ENCODE data around the gene CCDC154.

The CCDC154 gene

DNA sequence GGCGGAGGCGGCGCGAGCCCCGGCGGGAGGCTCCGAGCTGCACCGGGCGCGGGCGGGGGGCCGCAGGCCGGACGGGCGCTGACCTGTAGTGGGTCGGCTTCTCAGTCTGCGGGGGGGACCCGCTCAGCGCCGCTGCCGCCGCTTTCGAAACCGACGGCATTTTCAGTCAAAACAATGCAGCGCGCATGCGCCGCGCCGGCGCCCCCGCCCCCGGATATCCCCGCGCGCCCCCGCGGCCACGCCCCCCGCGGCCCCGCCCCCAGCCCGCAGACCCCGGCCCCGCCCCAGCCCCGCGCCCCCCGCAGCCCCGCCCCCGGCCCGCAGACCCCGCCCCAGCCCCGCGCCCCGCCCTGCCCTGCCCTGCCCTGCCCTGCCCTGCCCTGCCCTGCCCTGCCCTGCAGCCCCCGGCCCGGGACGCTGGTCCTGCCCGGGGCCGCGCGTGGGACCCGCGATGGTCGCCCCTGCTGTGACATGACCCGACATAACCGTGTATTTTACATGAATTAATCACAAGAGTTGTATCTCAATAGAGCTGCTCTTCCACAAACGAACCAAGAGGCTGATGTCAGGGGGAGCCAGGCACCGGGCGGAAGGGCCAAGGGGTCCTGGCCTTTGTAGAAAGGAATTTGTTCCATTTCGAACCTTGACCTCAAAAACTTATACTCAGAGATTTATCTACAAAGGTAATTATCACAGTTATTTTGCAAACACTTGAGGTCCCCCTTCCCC is 29.7 kb downstream of the CCDC154 start, which contains the start of gene UNKL:
Gene UNKL (minus strand): TSS at position 173 of the 729 bp plus-strand sequence. CDS start 13 bp downstream, at position 160.
- peak within 1 kb of the TSS; percentile 83 for H3K4me3 ChIP-seq (ENCODE audit: low read depth, low read length)
- TF ChIP-seq, protein P1, sequence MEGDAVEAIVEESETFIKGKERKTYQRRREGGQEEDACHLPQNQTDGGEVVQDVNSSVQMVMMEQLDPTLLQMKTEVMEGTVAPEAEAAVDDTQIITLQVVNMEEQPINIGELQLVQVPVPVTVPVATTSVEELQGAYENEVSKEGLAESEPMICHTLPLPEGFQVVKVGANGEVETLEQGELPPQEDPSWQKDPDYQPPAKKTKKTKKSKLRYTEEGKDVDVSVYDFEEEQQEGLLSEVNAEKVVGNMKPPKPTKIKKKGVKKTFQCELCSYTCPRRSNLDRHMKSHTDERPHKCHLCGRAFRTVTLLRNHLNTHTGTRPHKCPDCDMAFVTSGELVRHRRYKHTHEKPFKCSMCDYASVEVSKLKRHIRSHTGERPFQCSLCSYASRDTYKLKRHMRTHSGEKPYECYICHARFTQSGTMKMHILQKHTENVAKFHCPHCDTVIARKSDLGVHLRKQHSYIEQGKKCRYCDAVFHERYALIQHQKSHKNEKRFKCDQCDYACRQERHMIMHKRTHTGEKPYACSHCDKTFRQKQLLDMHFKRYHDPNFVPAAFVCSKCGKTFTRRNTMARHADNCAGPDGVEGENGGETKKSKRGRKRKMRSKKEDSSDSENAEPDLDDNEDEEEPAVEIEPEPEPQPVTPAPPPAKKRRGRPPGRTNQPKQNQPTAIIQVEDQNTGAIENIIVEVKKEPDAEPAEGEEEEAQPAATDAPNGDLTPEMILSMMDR (IDR thresholded peaks at IDR 0.05; ENCODE audit: low read depth, low read length, missing control alignments): no peak

DNA sequence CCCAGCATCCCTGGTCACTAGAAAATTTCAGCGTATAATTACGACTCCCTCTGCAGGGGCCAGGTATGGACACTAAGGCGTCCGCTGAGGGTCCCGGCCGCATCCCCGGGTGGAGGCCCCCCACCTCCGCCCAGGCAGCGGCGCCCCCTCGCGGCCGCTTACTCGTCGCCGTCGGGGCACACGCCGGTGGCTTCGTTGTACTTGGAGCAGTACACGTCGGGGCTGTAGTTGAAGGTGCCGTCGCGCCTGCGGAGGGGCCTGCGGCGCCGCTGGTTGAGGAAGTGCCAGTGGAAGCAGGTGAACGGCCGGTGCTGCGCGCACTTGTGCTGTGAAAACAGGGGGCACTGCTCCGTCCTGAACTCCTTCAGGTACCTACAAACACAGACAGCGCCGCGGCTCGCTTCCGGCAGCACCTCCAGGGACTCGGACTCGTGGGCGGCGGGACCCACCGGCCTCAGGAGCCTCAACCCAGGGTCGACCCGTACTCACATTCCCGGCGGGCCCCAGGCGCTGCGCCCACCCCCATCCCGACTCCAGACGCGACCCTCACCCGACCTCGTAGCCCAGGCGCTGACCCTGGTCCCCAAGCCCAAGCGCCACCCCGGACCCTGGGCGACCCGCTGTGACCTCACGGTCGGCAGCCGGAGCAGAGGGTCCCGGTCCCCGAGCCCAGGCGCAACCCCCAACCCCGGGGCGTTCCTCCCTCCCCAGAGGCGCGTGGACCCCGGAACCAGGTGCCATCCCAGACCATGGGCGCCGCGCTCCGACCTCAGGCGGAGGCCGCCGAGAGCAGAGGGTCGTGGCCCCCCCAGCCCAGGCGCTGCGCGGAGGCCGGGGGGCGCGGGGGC is 30.4 kb downstream of the CCDC154 start:
- TF ChIP-seq, protein P1 (IDR thresholded peaks at IDR 0.05; ENCODE audit: low read depth, low read length, missing control alignments): peak; percentile 66
- DNase-seq (ENCODE audit: low read depth): peak; percentile 26
- peak overlapping the region; percentile 83 for H3K4me3 ChIP-seq (ENCODE audit: low read depth, low read length)

More for the DNA sequence above, 29.7 kb downstream of the CCDC154 start, which contains the start of gene UNKL:
- peak; percentile 25 for DNase-seq (ENCODE audit: low read depth)

DNA sequence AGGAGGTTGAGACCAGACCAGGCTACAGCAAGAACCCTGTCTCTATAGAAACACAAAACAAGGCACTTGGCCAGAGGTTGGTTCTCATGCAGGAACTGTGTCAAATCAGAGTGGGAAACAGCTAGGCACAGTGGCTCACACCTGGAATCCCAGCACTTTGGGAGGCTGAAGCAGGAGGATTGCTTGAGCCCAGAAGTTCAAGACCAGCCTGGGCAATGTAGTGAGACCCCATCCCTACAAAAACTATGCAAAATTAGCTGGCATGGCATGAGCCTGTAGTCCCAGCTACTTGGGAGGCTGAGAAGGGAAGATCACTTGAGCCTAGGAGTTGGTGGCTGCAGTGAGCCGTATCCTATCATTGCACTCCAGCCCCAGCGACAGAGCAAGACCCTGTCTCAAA is 31.5 kb downstream of the CCDC154 start:
- no peak overlapping the region for H3K4me3 ChIP-seq (ENCODE audit: low read depth, low read length)
- DNase-seq (ENCODE audit: low read depth): no peak
- TF ChIP-seq, protein P1 (IDR thresholded peaks at IDR 0.05; ENCODE audit: low read depth, low read length, missing control alignments): no peak

DNA sequence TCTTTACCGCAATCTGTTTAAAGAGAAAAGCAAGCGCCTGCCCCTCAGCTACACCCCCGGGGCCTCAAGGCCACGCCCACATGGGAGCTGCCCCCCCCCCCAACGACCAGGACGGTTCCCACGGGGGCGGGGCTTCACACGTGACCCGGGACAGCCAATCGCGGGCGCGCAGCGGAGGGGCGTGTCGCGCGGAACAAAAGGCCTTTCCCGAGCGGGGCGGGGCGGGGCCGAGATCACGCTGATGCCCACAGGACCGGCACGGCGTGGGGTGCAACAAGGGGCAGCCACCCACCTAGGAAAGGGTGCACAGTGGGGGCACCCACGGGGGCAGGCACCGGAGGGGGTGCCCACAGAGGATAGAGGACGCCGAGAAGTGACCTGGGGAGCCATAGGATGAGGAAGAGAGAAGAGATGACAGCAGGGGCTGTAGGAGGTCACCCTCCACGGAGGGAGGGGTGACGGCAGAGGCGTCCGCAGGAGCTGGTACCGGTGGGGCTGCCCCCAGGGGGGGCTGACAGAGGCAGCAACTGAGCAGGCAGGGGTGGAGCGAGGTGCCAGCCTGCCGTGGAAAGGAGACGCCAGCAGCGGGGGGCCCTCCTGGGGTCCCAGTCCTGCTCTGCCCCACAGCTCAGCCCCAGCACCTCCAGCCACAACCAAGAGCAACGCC is 36.1 kb downstream of the CCDC154 start:
- peak; percentile 45 for DNase-seq (ENCODE audit: low read depth)
- peak overlapping the region; percentile 55 for H3K4me3 ChIP-seq (ENCODE audit: low read depth, low read length)
- TF ChIP-seq, protein P1 (IDR thresholded peaks at IDR 0.05; ENCODE audit: low read depth, low read length, missing control alignments): no peak

DNA sequence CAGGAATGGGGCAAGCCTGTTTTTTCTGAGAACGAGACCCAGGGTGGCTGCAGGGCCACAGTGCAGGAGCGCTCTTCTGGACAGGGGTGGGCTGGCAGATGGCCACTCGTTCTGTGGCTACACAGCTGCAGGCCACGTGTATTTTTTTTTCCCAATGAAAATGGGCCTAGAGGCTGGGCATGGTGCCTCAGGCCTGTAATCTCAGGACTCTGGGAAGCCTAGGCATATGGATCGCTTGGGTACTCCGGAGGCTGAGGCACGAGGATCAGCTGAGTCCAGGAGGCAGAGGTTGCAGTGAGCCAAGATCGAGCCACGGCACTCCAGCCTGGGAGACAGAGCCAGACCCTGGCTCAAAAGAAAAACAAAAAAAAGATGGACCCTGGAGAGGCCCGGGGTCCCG is 36.6 kb downstream of the CCDC154 start:
- no peak for DNase-seq (ENCODE audit: low read depth)
- TF ChIP-seq, protein P1 (IDR thresholded peaks at IDR 0.05; ENCODE audit: low read depth, low read length, missing control alignments): no peak
- no peak overlapping the region; the same call in 1 of the 2 replicates for H3K4me3 ChIP-seq (ENCODE audit: low read depth, low read length)

DNA sequence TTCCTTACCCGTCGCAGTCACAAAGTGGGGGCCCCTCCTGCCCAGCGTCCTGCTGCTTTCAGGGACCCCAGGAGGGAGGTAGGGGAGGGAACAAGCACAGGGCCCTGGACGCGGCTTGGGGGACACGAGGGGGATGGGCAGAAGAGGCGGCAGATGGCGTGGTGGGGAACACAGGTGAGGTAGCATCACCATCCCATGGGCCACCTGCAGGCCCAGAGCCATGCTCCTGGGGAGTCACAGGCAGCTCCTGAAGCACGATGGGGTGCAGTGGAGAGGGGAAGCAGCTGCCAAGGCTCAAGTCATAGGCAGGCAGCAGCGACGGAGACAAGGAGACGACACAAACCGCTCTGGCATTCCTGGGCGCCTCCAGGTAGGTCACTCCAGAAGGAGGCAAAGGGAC is 40.6 kb downstream of the CCDC154 start:
- H3K4me3 ChIP-seq (ENCODE audit: low read depth, low read length): no peak overlapping the region
- TF ChIP-seq, protein P1 (IDR thresholded peaks at IDR 0.05; ENCODE audit: low read depth, low read length, missing control alignments): no peak
- no peak for DNase-seq (ENCODE audit: low read depth)
